GM18520 (cell line): Measurements from ENCODE around the gene THADA.
A peak's percentile ranks its signal among the peaks of the same experiment; 100 is the strongest.
"Not testable (repeated sequence)": the region's sequence is repeated elsewhere in the genome, so short reads cannot be mapped to it uniquely, and the experiment has no call there.

Experiments
- ATAC-seq: cut with Tn5 transposase; IDR thresholded peaks from one replicate; pipeline ENCODE4 v1.9.1; 2021; ENCODE audit not compliant: unreplicated experiment

The THADA gene

GRCh38 chr2:43467891-43468290 lies 127.9 kb downstream of the THADA start:
- no peak for ATAC-seq

DNA sequence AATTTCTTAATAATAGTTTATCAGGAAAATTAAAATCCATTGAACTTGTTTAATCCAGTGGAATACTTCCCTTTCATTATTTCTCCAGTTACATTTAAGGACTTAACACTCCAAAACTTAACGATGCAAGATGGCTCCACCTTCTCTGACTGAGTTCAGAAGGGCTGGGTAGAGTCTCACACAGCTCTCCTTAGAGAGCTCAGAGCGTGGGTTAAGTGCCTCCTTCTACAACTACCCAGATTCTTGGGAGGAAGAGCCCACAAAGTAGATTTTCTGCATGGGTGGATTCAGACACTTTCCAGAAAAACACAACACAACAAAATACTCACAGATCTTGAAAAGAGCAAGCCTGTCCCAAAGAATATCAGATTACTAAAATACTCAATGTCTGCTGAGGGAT lies 130.6 kb downstream of the THADA start:
- ATAC-seq, result no peak

GRCh38 chr2:43464590-43464989 lies 131.2 kb downstream of the THADA start:
- ATAC-seq, result no peak

DNA sequence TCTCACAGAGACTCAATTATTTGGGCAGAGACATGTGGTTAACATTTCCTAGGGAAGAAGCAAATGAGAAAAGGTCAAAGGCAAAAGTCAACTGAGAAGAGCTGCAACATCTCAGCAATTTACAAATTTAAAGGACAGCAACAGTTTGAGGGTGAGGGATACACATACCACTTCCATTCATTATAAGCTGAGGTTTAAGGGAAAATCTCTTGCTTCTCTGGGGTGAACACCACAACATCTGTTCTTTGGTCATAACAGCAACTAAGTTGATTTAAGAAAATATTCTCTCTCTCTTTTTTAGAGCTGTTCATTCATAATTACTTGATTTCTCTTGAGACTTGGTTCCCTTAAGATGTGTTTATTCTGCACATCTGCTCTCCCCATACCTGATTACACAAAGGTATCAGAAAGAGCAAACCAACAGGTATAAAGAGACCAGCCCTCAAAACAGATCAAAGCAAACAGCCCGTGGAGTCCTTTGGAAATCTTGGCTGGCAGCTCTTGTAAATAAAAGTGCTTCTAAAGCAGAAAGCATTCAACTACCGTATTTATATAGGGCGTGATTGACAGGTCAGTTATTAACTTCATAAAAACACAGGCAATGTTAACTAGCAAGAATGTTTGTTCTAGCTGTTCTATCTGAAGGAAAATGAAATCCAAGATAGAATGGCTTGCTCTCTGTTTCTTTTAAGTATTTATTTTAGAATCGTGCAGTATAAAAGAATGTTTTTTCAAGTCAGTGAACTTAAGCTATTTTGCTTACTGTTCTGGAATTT lies 132.8 kb downstream of the THADA start:
- no peak for ATAC-seq

- peak; percentile 74 for ATAC-seq
These were observed 134.3 kb downstream of the THADA start for GRCh38 chr2:43461453-43462073.

DNA sequence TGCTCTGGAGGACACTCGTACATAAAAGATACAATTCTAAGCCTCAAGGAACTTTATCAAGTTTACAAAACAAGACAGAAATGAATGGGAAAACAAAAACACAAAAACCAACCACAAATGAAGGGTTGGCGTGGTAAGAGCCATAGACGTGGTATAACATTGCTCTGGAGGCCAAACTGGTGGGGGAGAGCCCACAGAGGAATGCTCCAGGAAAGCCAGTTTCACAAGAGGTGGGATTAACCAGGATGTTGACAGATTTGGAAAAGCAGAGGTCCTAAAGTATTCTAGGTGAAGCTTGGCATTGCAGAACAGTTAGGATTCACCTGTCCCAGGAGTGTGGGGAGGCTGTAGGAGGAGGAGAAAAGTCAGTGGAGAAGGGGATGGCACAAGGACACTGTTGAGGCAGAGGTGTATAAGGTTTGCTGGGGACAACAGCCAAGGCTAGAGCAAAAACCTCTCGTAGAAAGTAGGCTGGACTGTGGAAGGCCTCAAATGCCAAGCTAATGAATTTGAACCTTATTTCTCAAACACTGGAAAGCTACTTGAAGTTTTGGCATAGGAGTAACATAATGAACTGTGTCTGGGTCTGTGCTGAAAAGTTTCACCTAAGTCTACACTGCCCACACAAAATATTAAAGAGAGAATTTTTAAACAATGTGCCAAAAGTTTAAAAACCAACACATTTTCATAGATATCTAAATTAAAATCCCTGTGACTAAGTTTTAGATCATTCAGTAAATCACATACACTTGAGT lies 135.1 kb downstream of the THADA start:
- no peak for ATAC-seq

DNA sequence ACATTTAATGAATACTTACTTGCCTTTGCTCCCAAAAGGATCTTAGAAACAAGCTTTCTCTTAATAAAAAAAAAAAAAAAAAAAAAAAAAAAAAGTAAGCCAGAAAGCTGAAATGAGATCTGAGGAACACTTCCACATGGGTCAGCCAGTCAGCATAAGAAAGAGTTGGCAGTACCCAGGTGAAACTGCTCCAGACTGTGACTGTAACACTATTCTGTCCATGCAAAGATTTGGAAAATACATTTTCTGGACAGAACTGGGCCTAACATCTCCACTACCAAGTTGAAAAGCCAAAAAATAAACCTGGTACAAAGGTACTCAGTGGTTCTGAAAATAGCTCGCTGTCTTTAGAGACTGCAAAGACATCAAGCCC lies 135.7 kb downstream of the THADA start:
- ATAC-seq, result no peak

DNA sequence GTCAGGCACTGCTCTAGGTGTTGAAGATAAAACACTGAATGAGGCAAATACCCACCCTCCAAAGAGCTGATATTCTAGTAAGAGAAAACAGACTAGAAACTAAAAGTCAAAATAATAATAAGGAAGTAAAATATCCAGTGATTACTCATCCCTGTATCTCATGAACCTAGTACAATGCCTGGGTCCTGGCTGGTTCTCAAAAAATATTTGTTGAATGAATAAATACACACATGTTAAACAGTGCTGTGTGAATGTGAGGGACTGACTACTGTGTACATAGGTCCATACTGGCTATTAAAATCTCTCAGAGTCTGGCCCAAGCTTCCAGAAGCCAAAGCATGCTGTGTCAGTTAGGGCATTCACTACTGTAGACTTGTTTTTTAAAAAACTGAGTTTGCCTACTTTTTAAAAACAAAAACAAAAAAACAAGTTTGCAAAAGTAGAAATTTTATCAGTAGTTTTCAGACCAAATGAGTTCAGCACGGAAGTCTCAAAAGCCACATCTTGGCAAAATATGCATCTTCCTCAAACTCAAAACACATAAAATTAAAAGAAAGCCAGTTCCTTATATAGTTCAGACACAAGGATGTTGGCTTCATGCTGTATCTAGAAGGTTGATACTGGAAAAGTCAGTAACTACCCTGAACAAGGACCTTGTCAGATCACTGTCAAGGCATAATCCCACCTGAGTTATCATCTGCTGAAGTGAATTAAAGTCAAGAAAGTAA lies 136.2 kb downstream of the THADA start:
- no peak for ATAC-seq

DNA sequence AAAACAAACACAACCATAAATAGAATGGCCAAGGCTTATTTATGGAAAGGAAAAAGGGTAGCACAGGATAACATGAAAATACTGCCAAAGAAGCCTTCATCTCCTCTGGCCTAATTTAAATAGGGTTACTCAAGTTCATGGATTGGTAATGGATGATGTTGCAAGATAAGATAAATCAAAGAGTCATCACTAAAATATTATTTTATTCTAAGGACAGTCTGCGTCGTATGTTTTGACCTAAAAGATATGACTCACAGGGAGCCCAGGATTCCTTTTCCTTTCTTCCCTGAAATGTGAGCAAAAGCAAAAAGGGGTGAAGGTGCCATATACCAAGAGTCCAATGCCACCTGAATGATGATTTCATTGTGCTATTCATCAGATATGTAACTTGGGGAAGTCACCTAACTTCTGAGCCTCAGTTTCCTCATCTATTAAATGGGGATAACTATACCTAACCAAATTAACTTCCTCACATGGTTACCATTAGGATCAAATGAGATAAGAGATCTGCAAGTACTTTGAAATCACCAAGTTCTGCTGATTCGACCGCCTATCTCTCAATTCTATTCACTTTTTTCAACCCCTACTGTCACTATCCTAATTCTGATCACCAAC lies 137.7 kb downstream of the THADA start:
- no peak for ATAC-seq

- ATAC-seq, result peak; percentile 33
These were observed 139.9 kb downstream of the THADA start for GRCh38 chr2:43455731-43456642.

DNA sequence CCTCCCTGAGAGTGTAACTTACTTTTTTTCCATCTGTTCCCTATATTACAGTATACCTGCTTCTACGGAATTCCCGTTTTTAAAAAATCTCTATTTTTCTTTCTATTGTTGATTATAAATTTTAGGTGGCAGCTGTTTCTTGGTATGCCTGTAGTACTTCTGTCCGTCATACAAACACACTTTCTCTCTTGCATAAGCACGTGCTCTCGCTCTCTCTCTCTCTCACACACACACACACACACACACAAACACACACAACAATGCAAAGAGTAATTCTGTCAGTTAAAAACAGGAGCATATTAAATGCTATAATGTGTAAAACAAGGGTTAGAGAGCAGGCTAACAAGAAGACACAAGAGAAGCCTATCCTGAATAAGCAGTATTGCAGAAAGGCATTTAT lies 140.5 kb downstream of the THADA start:
- no peak for ATAC-seq

DNA sequence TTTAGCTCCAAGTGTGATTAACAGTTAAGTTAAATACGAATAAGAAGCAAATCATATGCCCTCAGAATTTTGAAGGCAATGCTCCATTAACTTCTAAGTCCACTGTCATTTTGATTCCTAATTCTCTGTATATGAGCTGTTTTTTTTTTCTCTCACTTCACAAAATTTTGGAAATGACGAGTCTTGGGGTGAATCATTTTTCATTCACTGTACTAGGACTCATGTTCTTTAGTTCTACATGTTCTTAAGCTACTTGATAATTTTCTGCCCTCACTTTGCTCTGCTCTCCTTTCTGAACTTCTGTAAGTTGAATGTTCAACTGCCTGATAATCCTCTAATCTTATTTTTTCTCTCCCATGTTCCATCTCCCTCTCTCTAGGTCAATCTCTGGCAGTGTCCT lies 141.0 kb downstream of the THADA start:
- ATAC-seq, result no peak

- no peak for ATAC-seq
These were observed 142.4 kb downstream of the THADA start for GRCh38 chr2:43453179-43454170.

GRCh38 chr2:43452318-43452731 lies 143.5 kb downstream of the THADA start:
- no peak for ATAC-seq

DNA sequence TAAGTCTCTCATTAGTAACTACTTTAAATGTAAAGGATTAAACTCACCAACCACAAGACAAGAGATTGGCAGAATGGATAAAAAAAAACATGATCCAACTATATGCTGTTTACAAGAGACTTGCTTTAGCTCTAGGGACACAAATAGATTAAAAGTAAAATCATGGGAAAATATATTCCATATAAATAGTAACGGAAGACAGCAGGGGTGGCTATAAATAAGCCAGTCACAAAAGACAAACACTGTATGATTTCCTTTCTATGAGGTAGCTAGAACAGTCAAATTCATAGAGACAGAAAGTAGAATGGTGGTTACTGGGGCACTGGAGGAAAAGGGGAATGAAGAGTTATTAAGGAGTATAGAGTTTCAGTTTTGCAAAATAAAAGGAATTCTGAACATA lies 145.2 kb downstream of the THADA start:
- no peak for ATAC-seq

GRCh38 chr2:43448822-43449110 lies 147.1 kb downstream of the THADA start:
- ATAC-seq, result no peak

GRCh38 chr2:43448011-43448821 lies 147.6 kb downstream of the THADA start:
- no peak for ATAC-seq

GRCh38 chr2:43446755-43447154 lies 149.1 kb downstream of the THADA start:
- not testable (repeated sequence) for ATAC-seq
